ENCODE data around the gene PEX3. TPM values are rescaled to one million over a fixed set of nuclear protein-coding genes. Genes with fewer than 3 reads are reported as not detected.

PEX3 gene
- total and polyA plus RNA-seq, 4 donors, result 7.4 to 31.0 (median 12.5) TPM

DNA sequence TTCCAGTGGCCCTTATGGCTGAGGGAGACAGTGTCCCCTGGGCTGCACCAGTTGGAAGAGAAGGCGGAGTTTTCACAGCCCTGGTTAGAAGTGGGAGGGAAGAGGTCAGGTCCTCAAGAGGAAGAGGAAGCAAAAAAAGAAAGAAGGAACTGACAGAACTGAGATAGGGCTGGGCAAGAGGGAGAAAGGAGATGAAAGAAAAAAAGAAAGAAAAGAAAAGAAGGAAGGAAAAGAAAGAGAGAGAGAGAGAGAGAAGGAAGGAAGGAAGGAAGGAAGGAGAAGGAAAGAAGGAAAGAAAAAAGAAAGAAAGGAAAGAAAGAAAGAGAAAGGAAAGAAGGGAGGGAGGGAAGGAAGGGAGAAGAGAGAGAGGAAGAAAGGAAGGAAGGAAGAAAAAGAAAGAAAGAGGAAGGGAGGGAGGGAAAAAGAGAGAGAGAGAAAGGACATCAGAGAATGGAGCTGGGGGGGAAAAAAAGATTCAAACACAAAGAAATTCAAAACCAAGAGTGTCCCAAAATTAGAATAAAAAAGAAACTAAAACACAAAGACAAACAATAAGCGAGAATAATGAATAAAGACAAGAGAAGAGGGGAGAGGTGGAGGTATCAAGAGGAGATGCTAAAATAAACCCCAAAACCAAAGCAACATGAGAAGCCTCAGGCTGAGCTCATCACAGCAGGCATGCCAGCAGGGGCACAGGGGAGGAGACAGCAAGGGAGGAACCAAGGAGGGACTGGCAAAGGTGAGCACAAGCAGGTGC, 66.3 kb downstream of the PEX3 start:
- H3K4me1 ChIP-seq (ENCODE audit: control insufficient read depth in 5 of 5, insufficient read depth in 5 of 5, low read length in 5 of 5), result peaks cover 0 to 15% (median 11%) of the 10 kb centered on the region in 5 donors
- no peak overlapping the region for H3K4me3 ChIP-seq
- DNase-seq (no peak), ATAC-seq (ENCODE audit: insufficient read depth, low FRiP score) (no peak)
- no peaks in the 10 kb centered on the region for H3K36me3 ChIP-seq (ENCODE audit: control insufficient read depth in 4 of 4, insufficient read depth in 4 of 4, low read length in 4 of 4)
- TF ChIP-seq, protein P1, sequence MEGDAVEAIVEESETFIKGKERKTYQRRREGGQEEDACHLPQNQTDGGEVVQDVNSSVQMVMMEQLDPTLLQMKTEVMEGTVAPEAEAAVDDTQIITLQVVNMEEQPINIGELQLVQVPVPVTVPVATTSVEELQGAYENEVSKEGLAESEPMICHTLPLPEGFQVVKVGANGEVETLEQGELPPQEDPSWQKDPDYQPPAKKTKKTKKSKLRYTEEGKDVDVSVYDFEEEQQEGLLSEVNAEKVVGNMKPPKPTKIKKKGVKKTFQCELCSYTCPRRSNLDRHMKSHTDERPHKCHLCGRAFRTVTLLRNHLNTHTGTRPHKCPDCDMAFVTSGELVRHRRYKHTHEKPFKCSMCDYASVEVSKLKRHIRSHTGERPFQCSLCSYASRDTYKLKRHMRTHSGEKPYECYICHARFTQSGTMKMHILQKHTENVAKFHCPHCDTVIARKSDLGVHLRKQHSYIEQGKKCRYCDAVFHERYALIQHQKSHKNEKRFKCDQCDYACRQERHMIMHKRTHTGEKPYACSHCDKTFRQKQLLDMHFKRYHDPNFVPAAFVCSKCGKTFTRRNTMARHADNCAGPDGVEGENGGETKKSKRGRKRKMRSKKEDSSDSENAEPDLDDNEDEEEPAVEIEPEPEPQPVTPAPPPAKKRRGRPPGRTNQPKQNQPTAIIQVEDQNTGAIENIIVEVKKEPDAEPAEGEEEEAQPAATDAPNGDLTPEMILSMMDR (IDR thresholded peaks at IDR 0.05; ENCODE audit: control extremely low read depth, extremely low read depth), result no peak
- 76 to 79% methylated on average over 2 of the region's 2 CpGs for WGBS, 2 donors
- no peak overlapping the region for H3K9ac ChIP-seq (ENCODE audit: insufficient read depth in 1 of 2, low read length in 2 of 2)
- H3K27ac ChIP-seq (ENCODE audit: low read depth in 1 of 2, low read length in 1 of 2), result peak overlapping the region in 1 of 2 donors; percentile 24
- H3K9me3 ChIP-seq (ENCODE audit: control insufficient read depth in 4 of 4, insufficient read depth in 3 of 4, low read length in 3 of 4), result no peaks in the 10 kb centered on the region
- H3K27me3 ChIP-seq (ENCODE audit: control insufficient read depth in 3 of 3, insufficient read depth in 3 of 3, low read length in 2 of 3), result peaks cover 0 to 3% (median 0%) of the 10 kb centered on the region in 3 donors

GRCh38 chr6:143517447-143517773, 66.8 kb downstream of the PEX3 start:
- H3K4me1 ChIP-seq (ENCODE audit: control insufficient read depth in 5 of 5, insufficient read depth in 5 of 5, low read length in 5 of 5), result peaks cover 0 to 13% (median 9%) of the 10 kb centered on the region in 5 donors
- ATAC-seq (ENCODE audit: insufficient read depth, low FRiP score) (no peak), DNase-seq (no peak)
- no peak overlapping the region for H3K9ac ChIP-seq (ENCODE audit: insufficient read depth in 1 of 2, low read length in 2 of 2)
- no peak overlapping the region for H3K27ac ChIP-seq (ENCODE audit: low read depth in 1 of 2, low read length in 1 of 2)
- H3K9me3 ChIP-seq (ENCODE audit: control insufficient read depth in 4 of 4, insufficient read depth in 3 of 4, low read length in 3 of 4), result no peaks in the 10 kb centered on the region
- no peak overlapping the region for H3K4me3 ChIP-seq
- 72 to 73% methylated on average over 3 of the region's 3 CpGs for WGBS, 2 donors
- peaks cover 0 to 3% (median 0%) of the 10 kb centered on the region in 3 donors for H3K27me3 ChIP-seq (ENCODE audit: control insufficient read depth in 3 of 3, insufficient read depth in 3 of 3, low read length in 2 of 3)
- TF ChIP-seq, protein P1 (IDR thresholded peaks at IDR 0.05; ENCODE audit: control extremely low read depth, extremely low read depth), result no peak
- no peaks in the 10 kb centered on the region for H3K36me3 ChIP-seq (ENCODE audit: control insufficient read depth in 4 of 4, insufficient read depth in 4 of 4, low read length in 4 of 4)

DNA sequence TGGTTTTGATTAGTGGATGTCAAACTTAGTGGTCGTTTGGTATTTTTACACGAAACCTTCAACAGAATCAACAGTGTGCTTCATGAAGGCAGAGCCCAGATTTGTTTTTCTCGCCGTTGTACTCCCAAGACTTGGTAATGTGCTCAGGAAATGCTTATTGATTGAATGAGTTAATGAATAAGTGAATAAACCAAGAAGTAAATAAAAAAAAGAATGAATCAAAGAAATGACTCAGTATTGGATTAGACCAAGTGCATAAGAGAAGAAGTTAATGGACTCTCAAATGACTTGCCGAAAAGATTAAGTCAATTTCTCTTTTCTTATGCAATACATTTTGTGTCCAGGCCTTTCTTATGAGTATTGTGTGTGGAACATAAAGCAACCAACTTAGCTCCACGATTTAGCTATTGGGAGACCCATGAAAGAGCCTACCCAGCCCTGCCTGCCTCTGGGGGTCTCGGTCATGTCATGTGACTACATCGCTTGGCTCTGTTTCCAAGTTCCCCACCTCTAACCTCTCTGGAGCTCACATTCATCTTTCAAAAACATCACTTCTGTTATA, 71.5 kb downstream of the PEX3 start:
- DNase-seq (no peak), ATAC-seq (ENCODE audit: insufficient read depth, low FRiP score) (no peak)
- Histone ChIP-seq H3K27me3 (ENCODE audit: control insufficient read depth in 3 of 3, insufficient read depth in 3 of 3, low read length in 2 of 3) (no peaks in the 10 kb centered on the region), H3K9me3 (ENCODE audit: control insufficient read depth in 4 of 4, insufficient read depth in 3 of 4, low read length in 3 of 4) (no peaks in the 10 kb centered on the region), H3K4me3 (no peak overlapping the region), H3K36me3 (ENCODE audit: control insufficient read depth in 4 of 4, insufficient read depth in 4 of 4, low read length in 4 of 4) (no peaks in the 10 kb centered on the region), H3K9ac (ENCODE audit: insufficient read depth in 1 of 2, low read length in 2 of 2) (no peak overlapping the region), H3K4me1 (ENCODE audit: control insufficient read depth in 5 of 5, insufficient read depth in 5 of 5, low read length in 5 of 5) (no peaks in the 10 kb centered on the region), H3K27ac (ENCODE audit: low read depth in 1 of 2, low read length in 1 of 2) (no peak overlapping the region)
- WGBS, 2 donors, result 87 to 90% methylated on average over 8 of the region's 8 CpGs
- TF ChIP-seq, protein P1 (IDR thresholded peaks at IDR 0.05; ENCODE audit: control extremely low read depth, extremely low read depth), result no peak

All from lung (tissue), 12 donors.